Caco-2 (cell line): Measurements from ENCODE around the gene HDGFL3. TPM values are rescaled to one million over a fixed set of nuclear protein-coding genes. Genes with fewer than 3 reads are reported as not detected.

ENCODE experiments used
- BruUV-seq: library from RNA; stranded (reverse); fragments of 400-500 nt; replicated peaks from 2 replicates; lab custom pipeline; 2021; lab: Mats Ljungman, UMichigan
- CTCF ChIA-PET: fragments of 300-600 bp; sonication (Branson Sonifier 250); formaldehyde crosslinking; loops from one replicate; lab custom pipeline; 2022; ENCODE audit warnings: antibody characterized with exemption; lab: Charles Lee
- POLR2A ChIA-PET: fragments of 300-600 bp; sonication (Branson Sonifier 250); formaldehyde crosslinking; loops from one replicate; lab custom pipeline; 2022; ENCODE audit warnings: antibody characterized with exemption; lab: Charles Lee
- DNase-seq, 2 experiments: peaks; one replicate each; pipeline versions ENCODE4 v3.0.0 to v3.0.0-alpha.2; 2020 to 2022
- H3K27me3 ChIP-seq: replicated peaks from 2 replicates; pipeline ENCODE4 v1.6.0; 2011; ENCODE audit warnings: low read length; ENCODE audit not compliant: control insufficient read depth, insufficient read depth
- H3K36me3 ChIP-seq: 2 replicates; pipeline ENCODE4 v1.5.1; 2011; ENCODE audit warnings: low read length; ENCODE audit not compliant: control insufficient read depth, insufficient read depth
- H3K4me1 ChIP-seq: fragments of 250-450 bp; sonication (Bioruptor Pico); 2 replicates; pipeline ENCODE4 v1.5.1; 2020; ENCODE audit warnings: mild to moderate bottlenecking
- H3K4me3 ChIP-seq: 2 replicates; pipeline ENCODE4 v1.5.1; 2011; ENCODE audit warnings: low read depth, mild to moderate bottlenecking, control low read depth, low read length
- H3K9me3 ChIP-seq: fragments of 250-450 bp; sonication (Bioruptor Pico); 2 replicates; pipeline ENCODE4 v1.5.1; 2020; ENCODE audit warnings: mild to moderate bottlenecking, moderate library complexity
- H3K27ac Mint-ChIP-seq: one replicate; pipeline ENCODE4 v1.8.0; 2022; ENCODE audit warnings: mixed read lengths; ENCODE audit not compliant: unreplicated experiment
- H3K27me3 Mint-ChIP-seq: one replicate; pipeline ENCODE4 v1.8.0; 2022; ENCODE audit warnings: mixed read lengths; ENCODE audit not compliant: insufficient read depth, unreplicated experiment
- H3K36me3 Mint-ChIP-seq: one replicate; pipeline ENCODE4 v1.8.0; 2022; ENCODE audit warnings: mild to moderate bottlenecking, mixed read lengths; ENCODE audit not compliant: insufficient read depth, unreplicated experiment
- H3K4me1 Mint-ChIP-seq: one replicate; pipeline ENCODE4 v1.8.0; 2022; ENCODE audit warnings: low read depth, mixed read lengths; ENCODE audit not compliant: unreplicated experiment
- H3K4me3 Mint-ChIP-seq: one replicate; pipeline ENCODE4 v1.8.0; 2022; ENCODE audit warnings: mild to moderate bottlenecking, moderate library complexity, mixed read lengths; ENCODE audit not compliant: unreplicated experiment
- H3K9me3 Mint-ChIP-seq: one replicate; pipeline ENCODE4 v1.8.0; 2022; ENCODE audit warnings: mixed read lengths; ENCODE audit not compliant: unreplicated experiment
- CTCF ChIP-seq, 2 experiments: fragments of 200-600 bp in 1 of 2; IDR thresholded peaks; 1 replicate in 1 of 2; 2 replicates in 1 of 2; pipeline versions ENCODE4 v1.5.1 to v1.8.0; 2011 to 2022; ENCODE audit warnings: antibody characterized with exemption in 1 of 2, control low read depth in 1 of 2, inconsistent platforms in 1 of 2, low read depth in 1 of 2, low read length in 1 of 2, mild to moderate bottlenecking in 1 of 2, moderate library complexity in 1 of 2; ENCODE audit not compliant: insufficient read depth in 1 of 2, severe bottlenecking in 1 of 2, unreplicated experiment in 1 of 2
- intact Hi-C: fragments of 100-400 bp; cut with micrococcal nuclease; formaldehyde crosslinking; loops from one replicate; pipeline ENCODE4 v1.10.0; 2022; ENCODE audit not compliant: unreplicated experiment
- total RNA-seq: library from RNA; stranded (reverse); gene quantifications from 2 replicates; pipeline ENCODE4 v1.2.3, GENCODE V29; 2022

HDGFL3 gene
- total RNA-seq, 1 experiment from 2014 or later = 22.9 TPM

- Mint-ChIP-seq H3K4me1 (peaks cover 5% of the 10 kb centered on the region), H3K4me3 (peak overlapping the region; percentile 92), H3K27me3 (peaks cover 3% of the 10 kb centered on the region), H3K36me3 (no peaks in the 10 kb centered on the region), H3K9me3 (no peaks in the 10 kb centered on the region), H3K27ac (no peak overlapping the region)
- intact Hi-C loops = no loop called here
- H3K27me3 ChIP-seq = no peaks in the 10 kb centered on the region; the same call in 1 of the 2 replicates
- TSS peak; percentile 44 for BruUV-seq
- ChIA-PET POLR2A (interaction anchor here (1.3 kb wide), 1 partner anchor 138 kb away, joined by 3 read pairs; the partner anchor contains the start of gene BTBD1), CTCF (no interaction called here)
- DNase-seq = no peak
- no peak overlapping the region for H3K4me3 ChIP-seq
- TF ChIP-seq CTCF (IDR thresholded peaks at IDR 0.05; ENCODE audit: insufficient read depth in 1 of 2, low read depth in 1 of 2, low read length in 1 of 2, severe bottlenecking in 1 of 2, unreplicated experiment in 1 of 2) = no peak
- H3K36me3 ChIP-seq = no peaks in the 10 kb centered on the region
- 0 out of 2 replicates have a peak, but pooled peaks cover 6% of the 10 kb centered on the region for H3K4me1 ChIP-seq
- H3K9me3 ChIP-seq = no peaks in the 10 kb centered on the region
These were observed 1.8 kb downstream of the HDGFL3 start for GRCh38 chr15:83205725-83206324.

- POLR2A ChIA-PET = no interaction called here
- H3K27ac Mint-ChIP-seq = no peak overlapping the region
- BruUV-seq = no TSS peak
These were observed 2.9 kb downstream of the HDGFL3 start for GRCh38 chr15:83204697-83205096.

GRCh38 chr15:83203543-83203942 is 4.1 kb downstream of the HDGFL3 start:
- intact Hi-C loops = no loop called here
- CTCF ChIA-PET = no interaction called here
- no peak for DNase-seq

More at GRCh38 chr15:83204697-83205096, 2.9 kb downstream of the HDGFL3 start:
- Mint-ChIP-seq H3K36me3 (no peaks in the 10 kb centered on the region), H3K27me3 (peaks cover 3% of the 10 kb centered on the region), H3K4me1 (peaks cover 5% of the 10 kb centered on the region), H3K9me3 (no peaks in the 10 kb centered on the region), H3K4me3 (no peak overlapping the region)
- DNase-seq = no peak
- Histone ChIP-seq H3K9me3 (no peaks in the 10 kb centered on the region), H3K27me3 (no peaks in the 10 kb centered on the region; the same call in 1 of the 2 replicates), H3K36me3 (no peaks in the 10 kb centered on the region), H3K4me1 (0 out of 2 replicates have a peak, but pooled peaks cover 6% of the 10 kb centered on the region), H3K4me3 (no peak overlapping the region)
- CTCF ChIA-PET = no interaction called here
- no peak for TF ChIP-seq CTCF (IDR thresholded peaks at IDR 0.05; ENCODE audit: insufficient read depth in 1 of 2, low read depth in 1 of 2, low read length in 1 of 2, severe bottlenecking in 1 of 2, unreplicated experiment in 1 of 2)
- intact Hi-C loops = no loop called here

More at GRCh38 chr15:83203543-83203942, 4.1 kb downstream of the HDGFL3 start:
- Histone ChIP-seq H3K36me3 (no peaks in the 10 kb centered on the region), H3K27me3 (no peaks in the 10 kb centered on the region; the same call in 1 of the 2 replicates), H3K9me3 (no peaks in the 10 kb centered on the region), H3K4me3 (no peak overlapping the region), H3K4me1 (0 out of 2 replicates have a peak, but pooled peaks cover 6% of the 10 kb centered on the region)
- no peak overlapping the region for H3K4me3 Mint-ChIP-seq
- peaks cover 3% of the 10 kb centered on the region for H3K27me3 Mint-ChIP-seq
- POLR2A ChIA-PET = no interaction called here
- no peaks in the 10 kb centered on the region for H3K36me3 Mint-ChIP-seq
- no peaks in the 10 kb centered on the region for H3K9me3 Mint-ChIP-seq
- H3K27ac Mint-ChIP-seq = no peak overlapping the region
- H3K4me1 Mint-ChIP-seq = peaks cover 5% of the 10 kb centered on the region
- TF ChIP-seq CTCF (IDR thresholded peaks at IDR 0.05; ENCODE audit: insufficient read depth in 1 of 2, low read depth in 1 of 2, low read length in 1 of 2, severe bottlenecking in 1 of 2, unreplicated experiment in 1 of 2) = no peak
- no TSS peak for BruUV-seq
